Loucy (cell line): ENCODE data around the gene HEG1.

Experiments used
- EZH2phosphoT487 ChIP-seq: fragments of 200-600 bp; IDR thresholded peaks from 2 replicates; pipeline ENCODE4 v1.6.1; 2018; ENCODE audit warnings: antibody characterized with exemption, mild to moderate bottlenecking, moderate library complexity, borderline replicate concordance
- TF ChIP-seq, protein P1 (sequence below): fragments of 200-600 bp; sonication (generic); conservative IDR thresholded peaks from 2 replicates; pipeline ENCODE4 v1.5.1; 2014; ENCODE audit warnings: mild to moderate bottlenecking, antibody characterized with exemption, low read length

DNA sequence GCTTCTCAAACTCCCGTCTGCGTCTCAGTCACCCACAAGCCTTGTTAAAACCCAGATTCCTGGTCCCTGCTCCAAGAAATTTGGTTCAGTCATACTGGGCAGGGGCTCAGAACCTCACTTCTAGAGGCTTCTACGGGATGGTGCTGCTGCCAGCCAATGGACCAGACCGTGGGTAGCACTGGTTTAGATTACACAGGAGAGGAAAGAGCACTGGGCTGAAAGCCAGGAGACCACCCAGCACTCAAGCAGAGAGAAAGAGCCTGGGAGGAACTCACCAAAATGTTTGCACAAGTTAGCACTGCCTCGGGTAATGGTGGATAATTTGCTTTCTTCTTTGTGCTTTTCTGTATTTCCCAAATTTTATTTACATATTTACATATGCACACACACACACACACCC is 74.3 kb downstream of the HEG1 start:
- TF ChIP-seq, protein P1, sequence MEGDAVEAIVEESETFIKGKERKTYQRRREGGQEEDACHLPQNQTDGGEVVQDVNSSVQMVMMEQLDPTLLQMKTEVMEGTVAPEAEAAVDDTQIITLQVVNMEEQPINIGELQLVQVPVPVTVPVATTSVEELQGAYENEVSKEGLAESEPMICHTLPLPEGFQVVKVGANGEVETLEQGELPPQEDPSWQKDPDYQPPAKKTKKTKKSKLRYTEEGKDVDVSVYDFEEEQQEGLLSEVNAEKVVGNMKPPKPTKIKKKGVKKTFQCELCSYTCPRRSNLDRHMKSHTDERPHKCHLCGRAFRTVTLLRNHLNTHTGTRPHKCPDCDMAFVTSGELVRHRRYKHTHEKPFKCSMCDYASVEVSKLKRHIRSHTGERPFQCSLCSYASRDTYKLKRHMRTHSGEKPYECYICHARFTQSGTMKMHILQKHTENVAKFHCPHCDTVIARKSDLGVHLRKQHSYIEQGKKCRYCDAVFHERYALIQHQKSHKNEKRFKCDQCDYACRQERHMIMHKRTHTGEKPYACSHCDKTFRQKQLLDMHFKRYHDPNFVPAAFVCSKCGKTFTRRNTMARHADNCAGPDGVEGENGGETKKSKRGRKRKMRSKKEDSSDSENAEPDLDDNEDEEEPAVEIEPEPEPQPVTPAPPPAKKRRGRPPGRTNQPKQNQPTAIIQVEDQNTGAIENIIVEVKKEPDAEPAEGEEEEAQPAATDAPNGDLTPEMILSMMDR, result no peak
- no peak for TF ChIP-seq EZH2phosphoT487
